AG08395 (cell line): ENCODE data around the gene RPRML.
A peak's percentile ranks its signal among the peaks of the same experiment; 100 is the strongest.

ENCODE experiments used
- DNase-seq: peaks from one replicate; pipeline ENCODE4 v3.0.0; 2012; ENCODE audit warnings: mixed read lengths, low spot score

RPRML gene

DNA sequence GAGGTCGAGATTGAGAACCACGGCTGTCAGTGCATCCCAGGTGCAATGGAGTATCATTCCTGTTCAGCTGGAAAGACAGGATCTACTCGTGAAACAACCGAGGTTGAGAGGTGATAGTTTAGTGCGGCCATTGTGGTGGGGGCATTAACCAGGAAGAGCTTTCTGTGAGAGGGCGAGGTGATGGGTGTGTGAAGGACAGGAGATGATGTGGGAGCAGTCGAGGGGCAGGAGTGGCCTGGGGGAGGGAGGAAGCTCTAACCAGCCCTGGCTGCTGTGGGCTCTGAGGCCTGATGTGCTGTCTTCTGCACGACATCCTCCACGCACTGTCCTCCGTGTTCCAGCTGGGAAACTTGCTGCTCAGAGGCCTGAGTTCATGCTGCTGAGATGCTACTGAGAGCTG is 34.1 kb downstream of the RPRML start:
- DNase-seq: no peak

DNA sequence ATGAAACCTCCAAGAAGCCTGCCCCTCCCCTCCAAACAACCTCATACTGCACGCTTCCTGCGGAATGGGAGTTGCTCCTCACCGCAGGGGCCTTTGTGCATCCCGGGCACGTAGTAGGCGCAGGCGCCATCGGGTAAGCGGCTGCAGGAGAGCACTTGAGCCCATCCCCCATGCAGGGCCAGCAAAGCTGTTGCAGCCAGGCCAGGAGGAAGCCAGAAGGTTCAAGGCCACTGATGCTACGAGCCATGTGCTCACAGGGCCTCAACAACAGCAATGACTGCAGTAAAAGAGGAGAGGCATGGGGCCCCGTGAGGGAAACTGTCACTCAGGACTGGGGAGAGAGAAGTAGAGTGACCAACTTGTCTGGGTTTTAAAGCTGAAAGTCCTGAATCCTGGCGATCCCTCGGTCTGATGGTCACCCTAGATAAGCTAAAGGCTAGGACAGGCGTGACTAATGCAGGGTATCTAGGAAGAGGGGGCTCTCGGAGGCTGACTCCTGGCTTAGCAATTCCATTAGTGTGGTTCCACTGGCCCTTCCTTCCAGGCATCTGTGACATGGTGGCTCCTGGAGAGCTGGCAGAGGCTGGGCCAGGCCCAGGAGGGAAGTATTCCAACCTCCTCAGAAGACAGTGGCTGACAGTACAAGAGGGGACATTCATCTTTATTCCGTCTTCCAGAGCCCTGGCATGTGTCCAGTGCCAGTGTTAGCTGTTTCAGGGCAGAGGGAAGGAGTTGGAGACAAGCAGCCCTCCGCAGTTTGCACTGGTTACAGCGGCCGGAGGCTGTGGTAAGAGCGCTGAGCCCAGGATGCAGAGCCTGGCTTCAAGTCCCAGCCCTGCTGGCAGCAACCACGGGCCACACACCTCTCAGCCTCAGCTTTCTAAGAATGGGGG is 35.3 kb downstream of the RPRML start:
- peak; percentile 36 for DNase-seq

GRCh38 chr17:46943218-46943500 is 35.9 kb downstream of the RPRML start:
- no peak for DNase-seq

DNA sequence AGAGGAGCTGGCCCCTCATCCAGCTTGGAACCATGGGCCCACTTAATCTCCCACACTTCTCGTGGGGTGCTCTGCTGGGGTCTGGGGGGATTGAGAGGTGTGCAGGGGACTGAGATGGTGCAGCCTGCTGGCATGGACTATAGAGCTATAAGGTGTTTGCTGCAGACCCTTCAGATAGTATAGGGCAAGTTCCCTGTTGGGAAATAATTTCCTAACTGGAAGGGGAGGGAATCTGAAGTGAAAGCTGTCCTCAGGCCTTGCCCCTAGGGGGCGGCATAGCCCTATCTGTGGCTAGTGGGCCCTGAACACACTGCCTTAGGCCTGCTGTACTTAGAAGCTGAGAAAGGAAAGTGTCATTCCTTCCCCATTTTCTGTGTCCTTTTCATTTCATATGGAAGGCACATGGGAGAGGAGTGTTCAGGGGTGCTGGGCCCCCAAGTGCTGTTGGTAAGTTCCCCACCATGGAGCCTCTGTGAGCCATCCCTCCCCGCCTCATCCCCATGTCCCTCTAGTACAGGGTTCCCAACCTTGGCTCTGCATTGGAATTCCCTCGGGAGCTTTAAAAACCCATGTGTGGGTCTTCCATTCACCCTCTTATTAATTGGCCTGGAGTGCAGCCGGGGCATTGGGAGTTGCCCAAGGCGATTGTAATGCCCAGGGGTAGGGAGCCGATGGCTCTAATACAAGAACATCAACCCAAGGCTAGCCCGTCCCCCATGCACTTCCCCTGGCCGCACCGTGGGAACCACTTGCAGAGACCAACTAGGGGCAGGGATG is 36.4 kb downstream of the RPRML start:
- peak; percentile 87 for DNase-seq

GRCh38 chr17:46940692-46941404 is 38.2 kb downstream of the RPRML start:
- peak; percentile 90 for DNase-seq

GRCh38 chr17:46935658-46936266 is 43.3 kb downstream of the RPRML start:
- DNase-seq: no peak

- no peak for DNase-seq
Observed at GRCh38 chr17:46931596-46931995, 47.5 kb downstream of the RPRML start.

GRCh38 chr17:46930051-46930450 is 49.0 kb downstream of the RPRML start:
- DNase-seq: no peak

GRCh38 chr17:46929413-46929812 is 49.6 kb downstream of the RPRML start:
- DNase-seq: peak; percentile 49

DNA sequence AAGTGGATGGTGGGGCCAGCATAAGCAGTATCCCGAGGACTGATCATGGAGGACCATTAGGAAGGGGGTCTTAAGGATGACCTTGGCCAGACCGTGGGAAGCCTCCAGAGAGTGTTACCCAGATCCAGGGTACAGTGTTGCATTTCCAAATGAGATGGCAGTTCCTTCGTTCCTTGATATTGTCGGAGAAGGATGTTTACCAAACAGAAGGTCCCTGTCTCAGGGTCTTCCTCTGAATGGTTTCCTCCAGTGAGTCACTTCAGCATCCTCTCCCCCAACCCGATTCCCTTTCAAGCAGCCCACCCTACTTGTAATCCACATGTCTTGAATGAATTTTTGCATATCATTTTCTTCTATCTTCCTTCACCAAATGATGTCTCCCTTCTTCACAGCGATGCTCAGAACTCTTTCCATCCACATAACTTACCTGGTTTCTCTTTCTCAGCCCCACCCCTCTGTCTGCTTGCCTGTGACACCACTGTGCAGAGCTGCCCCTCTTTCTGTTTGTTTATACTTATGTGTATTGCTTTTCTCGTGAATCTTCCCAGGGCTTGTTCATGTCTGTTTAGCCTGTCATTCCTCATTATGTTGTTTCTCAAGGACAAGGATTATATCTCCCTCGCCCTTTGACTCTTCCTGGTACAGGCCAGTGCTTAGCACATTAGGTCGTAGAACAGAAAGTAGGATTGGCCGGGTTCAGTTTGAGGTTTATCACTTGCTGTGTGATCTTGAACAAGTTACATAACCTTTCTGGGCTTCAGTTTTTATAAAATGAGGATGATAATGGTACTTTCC is 50.4 kb downstream of the RPRML start:
- no peak for DNase-seq
